GM12873 (cell line): Measurements from ENCODE around the gene FILIP1L.

Experiments used
- TF ChIP-seq, protein P1 (sequence below): IDR thresholded peaks from 2 replicates; pipeline ENCODE4 v1.5.1; 2012; ENCODE audit warnings: low read depth, mild to moderate bottlenecking, moderate library complexity, low read length, control low read depth; ENCODE audit not compliant: insufficient read depth; ENCODE audit errors: missing control alignments

FILIP1L gene

DNA sequence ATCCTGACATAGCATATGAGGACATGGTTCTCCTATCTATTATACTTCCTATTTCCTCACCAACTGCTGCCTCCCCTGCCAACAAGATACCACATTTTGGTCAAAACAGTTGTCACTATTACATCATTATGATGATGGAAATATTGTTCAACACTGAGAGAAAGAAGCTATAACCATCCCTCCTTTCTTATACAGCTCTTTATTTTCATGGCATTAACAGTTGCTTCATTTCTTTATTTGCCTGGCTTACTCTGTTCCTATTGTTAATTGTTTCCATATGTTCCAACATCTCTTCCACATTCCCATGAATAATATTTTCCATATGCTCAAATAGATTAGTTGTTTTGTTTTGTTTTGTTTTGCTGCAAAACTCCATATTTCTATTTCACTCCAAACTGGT, 40.8 kb upstream of the FILIP1L start:
- TF ChIP-seq, protein P1, sequence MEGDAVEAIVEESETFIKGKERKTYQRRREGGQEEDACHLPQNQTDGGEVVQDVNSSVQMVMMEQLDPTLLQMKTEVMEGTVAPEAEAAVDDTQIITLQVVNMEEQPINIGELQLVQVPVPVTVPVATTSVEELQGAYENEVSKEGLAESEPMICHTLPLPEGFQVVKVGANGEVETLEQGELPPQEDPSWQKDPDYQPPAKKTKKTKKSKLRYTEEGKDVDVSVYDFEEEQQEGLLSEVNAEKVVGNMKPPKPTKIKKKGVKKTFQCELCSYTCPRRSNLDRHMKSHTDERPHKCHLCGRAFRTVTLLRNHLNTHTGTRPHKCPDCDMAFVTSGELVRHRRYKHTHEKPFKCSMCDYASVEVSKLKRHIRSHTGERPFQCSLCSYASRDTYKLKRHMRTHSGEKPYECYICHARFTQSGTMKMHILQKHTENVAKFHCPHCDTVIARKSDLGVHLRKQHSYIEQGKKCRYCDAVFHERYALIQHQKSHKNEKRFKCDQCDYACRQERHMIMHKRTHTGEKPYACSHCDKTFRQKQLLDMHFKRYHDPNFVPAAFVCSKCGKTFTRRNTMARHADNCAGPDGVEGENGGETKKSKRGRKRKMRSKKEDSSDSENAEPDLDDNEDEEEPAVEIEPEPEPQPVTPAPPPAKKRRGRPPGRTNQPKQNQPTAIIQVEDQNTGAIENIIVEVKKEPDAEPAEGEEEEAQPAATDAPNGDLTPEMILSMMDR: no peak

DNA sequence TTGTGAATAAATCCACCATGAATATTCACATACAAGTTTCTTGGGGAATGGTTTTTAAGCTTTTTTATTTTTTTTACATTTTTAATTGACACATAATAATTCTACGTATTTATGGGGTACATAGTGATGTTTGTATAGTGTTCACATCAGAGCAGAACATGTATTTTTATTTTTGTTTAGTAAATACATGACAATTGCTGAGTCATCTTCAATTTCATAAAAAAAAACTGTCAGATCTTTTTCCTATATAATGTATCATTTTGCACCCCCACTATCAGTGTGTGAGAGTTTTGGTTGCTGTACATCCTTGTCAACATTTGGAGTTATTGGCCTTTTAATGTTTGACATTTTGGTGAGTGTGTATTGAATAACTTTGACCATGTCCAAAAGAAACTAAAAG, 39.9 kb upstream of the FILIP1L start:
- TF ChIP-seq, protein P1: no peak

DNA sequence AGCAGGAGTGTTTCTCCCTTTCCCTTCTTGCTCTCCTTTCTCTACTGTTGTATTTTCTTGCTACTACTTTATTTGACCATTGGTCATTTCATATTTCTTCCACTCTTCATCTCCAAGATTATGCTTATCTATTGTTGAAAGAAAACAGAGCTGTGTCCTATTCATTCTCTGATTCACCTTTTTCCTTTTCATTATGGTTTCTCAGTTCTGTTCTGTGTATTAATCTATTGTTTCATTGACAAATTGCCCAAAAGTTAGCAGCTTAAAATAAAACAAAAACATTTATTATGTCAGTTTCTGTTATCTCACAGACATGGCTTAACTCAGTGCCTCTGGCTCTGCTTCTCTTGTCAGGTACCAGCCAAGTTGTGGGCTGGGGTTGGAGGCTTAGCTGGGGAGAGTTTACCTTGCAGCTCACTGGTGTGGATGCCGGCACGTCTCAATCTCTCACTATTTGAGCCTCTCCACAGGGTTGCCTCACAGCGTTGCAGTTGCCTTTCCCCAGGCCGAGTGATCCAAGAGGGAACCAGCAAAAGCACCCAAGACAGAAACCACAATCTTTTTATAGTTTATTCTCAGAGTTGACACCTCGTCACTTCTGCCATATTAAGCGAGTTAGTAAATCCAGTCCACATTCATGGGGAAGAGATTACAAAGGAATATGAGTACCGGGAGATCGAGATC, 36.9 kb upstream of the FILIP1L start:
- TF ChIP-seq, protein P1: no peak

DNA sequence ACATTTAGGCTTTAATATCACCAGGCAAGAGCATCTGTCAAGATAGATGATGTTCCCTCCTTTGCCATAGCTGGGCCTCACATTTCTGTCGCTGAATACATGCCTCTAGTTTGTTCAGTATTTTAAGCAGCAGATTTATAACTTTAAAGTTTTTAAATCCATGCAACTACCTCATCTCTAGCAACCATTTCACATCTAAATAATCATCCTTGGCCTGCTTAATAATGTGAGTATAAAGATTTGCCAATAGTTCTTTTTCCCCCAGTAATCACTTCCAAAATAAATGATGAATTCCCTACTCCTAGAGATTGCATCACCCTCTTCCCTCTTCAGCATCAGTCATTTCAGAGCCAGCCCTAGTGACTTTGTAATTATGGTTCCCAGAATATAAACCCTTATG, 36.2 kb upstream of the FILIP1L start:
- TF ChIP-seq, protein P1: no peak

DNA sequence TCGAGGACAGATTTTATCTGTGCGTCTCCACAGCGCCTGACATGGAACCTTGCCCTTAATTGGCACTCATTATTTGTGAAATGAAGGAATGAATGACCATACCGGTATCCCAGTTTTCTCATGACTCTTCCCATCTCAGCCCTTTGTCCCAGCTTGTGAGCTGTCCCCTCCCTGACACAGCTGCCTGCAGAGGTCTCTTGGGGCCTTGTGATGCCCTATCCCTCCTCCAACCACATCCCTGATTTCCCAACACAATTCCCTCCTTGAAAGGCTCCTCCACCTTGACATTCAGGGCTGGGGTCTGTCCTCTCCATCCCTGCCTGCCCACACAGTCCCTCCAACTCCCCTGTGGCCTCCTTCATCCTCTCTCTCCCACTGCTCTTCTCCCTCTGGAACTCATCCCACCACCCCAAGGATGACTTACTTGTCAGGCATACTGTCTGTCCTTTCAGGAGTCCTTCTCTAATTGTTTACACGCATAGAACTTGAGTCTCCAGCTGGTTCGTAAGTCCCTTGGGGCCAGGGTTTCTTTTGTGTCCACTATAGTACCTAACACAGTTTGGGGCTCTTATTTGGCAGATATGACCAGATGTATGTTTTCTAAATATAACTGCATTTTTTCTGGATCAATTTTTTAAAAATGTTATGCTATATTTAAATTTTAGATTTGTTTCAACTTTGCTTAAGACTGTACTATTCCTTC, 35.6 kb upstream of the FILIP1L start:
- TF ChIP-seq, protein P1: no peak

DNA sequence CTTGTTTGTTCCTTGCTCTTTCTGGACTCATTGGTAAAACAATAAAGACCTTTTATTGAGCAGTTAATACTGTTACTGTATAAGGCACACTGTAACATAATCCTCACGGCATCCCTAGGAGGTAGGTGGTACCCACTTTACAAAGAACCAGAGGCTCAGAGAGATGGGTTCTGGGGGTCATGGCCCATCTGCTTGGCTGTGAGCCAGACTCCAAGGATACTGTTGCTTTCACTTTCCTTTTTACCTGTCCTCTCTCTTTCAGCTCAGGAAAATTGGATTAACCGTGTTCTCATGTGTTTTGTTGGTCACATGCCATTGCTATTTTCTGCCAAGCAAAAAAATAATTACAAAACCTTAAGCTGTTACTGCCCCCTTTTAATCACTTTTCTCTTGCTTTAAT, 34.8 kb upstream of the FILIP1L start:
- TF ChIP-seq, protein P1: no peak

DNA sequence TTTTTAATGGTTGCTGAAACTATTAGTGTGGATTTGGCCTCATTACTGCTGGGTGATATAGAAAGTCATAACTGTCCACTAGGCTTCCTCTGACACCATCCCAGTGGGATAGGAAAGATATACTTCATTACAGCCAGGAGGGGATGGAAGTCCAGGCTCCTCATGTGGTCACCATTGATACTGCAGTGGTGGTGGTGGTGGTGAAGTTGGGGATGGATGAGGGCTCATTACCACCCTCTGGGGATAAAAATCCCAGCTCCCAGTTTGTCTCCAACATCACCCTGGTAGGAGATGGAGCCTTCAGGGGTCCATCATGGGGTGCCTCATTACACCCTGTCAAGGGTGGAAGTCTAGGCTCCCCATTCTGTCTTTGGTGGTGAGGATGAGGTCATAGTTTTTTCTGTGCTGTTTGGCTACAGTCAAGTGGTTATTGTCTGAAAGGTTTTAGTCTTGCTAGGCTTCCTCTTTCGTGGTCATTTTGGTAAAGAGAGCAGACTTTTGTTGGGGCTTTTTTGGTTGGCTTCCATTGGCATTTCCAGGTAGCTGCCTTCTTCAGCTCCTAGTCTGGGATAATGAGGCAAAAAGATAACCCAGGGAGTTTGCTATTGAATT, 30.1 kb upstream of the FILIP1L start:
- TF ChIP-seq, protein P1: peak; percentile 24
